HUES6 (cell line): ENCODE results near the gene UROS.

Source experiments
- H3K27ac ChIP-seq: 2 replicates; pipeline ENCODE4 v1.7.0; 2013; ENCODE audit warnings: low read depth, mild to moderate bottlenecking, low read length, inconsistent platforms
- H3K27me3 ChIP-seq: 2 replicates; pipeline ENCODE4 v1.6.1; 2013; ENCODE audit warnings: low read length; ENCODE audit not compliant: control insufficient read depth, insufficient read depth
- H3K36me3 ChIP-seq: 2 replicates; pipeline ENCODE4 v1.6.1; 2013; ENCODE audit warnings: low read length; ENCODE audit not compliant: control insufficient read depth, insufficient read depth
- H3K4me1 ChIP-seq: 2 replicates; pipeline ENCODE4 v1.6.1; 2013; ENCODE audit warnings: low read length; ENCODE audit not compliant: control insufficient read depth, insufficient read depth
- H3K4me3 ChIP-seq: 2 replicates; pipeline ENCODE4 v1.5.1; 2013; ENCODE audit warnings: low read depth, low read length
- H3K9ac ChIP-seq: one replicate; pipeline ENCODE4 v1.6.1; 2013; ENCODE audit warnings: mild to moderate bottlenecking, low read length
- H3K9me3 ChIP-seq: 2 replicates; pipeline ENCODE4 v1.6.1; 2013; ENCODE audit warnings: low read depth, low read length; ENCODE audit not compliant: control insufficient read depth, insufficient read depth

The UROS gene

GRCh38 chr10:125757742-125758141 lies 65.3 kb downstream of the UROS start:
- H3K36me3 ChIP-seq: peaks cover 89% of the 10 kb centered on the region

GRCh38 chr10:125756853-125757487 lies 66.1 kb downstream of the UROS start:
- no peak overlapping the region for H3K27ac ChIP-seq
- peaks cover 88% of the 10 kb centered on the region for H3K36me3 ChIP-seq
- no peaks in the 10 kb centered on the region for H3K27me3 ChIP-seq
- no peak overlapping the region for H3K9ac ChIP-seq
- peaks cover 3% of the 10 kb centered on the region; the same call in 1 of the 2 replicates for H3K4me1 ChIP-seq
- no peak overlapping the region for H3K4me3 ChIP-seq
- H3K9me3 ChIP-seq: no peaks in the 10 kb centered on the region

More at GRCh38 chr10:125757742-125758141, 65.3 kb downstream of the UROS start:
- no peaks in the 10 kb centered on the region for H3K9me3 ChIP-seq
- H3K9ac ChIP-seq: no peak overlapping the region
- no peak overlapping the region for H3K4me3 ChIP-seq
- peaks cover 9% of the 10 kb centered on the region; the same call in 1 of the 2 replicates for H3K4me1 ChIP-seq
- no peaks in the 10 kb centered on the region for H3K27me3 ChIP-seq
- H3K27ac ChIP-seq: no peak overlapping the region

- H3K27ac ChIP-seq: no peak overlapping the region
- H3K27me3 ChIP-seq: no peaks in the 10 kb centered on the region
- no peaks in the 10 kb centered on the region for H3K9me3 ChIP-seq
- no peak overlapping the region for H3K4me3 ChIP-seq
- H3K4me1 ChIP-seq: no peaks in the 10 kb centered on the region
- H3K36me3 ChIP-seq: peaks cover 88% of the 10 kb centered on the region
- no peak overlapping the region for H3K9ac ChIP-seq
These were observed 66.9 kb downstream of the UROS start for GRCh38 chr10:125756196-125756595.

GRCh38 chr10:125747417-125747816 lies 75.6 kb downstream of the UROS start:
- H3K36me3 ChIP-seq: peaks cover 97% of the 10 kb centered on the region
- H3K4me1 ChIP-seq: no peaks in the 10 kb centered on the region

GRCh38 chr10:125744909-125745308 lies 78.1 kb downstream of the UROS start:
- no peak overlapping the region for H3K9ac ChIP-seq
- H3K9me3 ChIP-seq: no peaks in the 10 kb centered on the region
- H3K4me1 ChIP-seq: no peaks in the 10 kb centered on the region
- H3K27ac ChIP-seq: no peak overlapping the region
- H3K27me3 ChIP-seq: no peaks in the 10 kb centered on the region
- H3K4me3 ChIP-seq: no peak overlapping the region
- H3K36me3 ChIP-seq: peaks cover 96% of the 10 kb centered on the region

More at GRCh38 chr10:125747417-125747816, 75.6 kb downstream of the UROS start:
- no peak overlapping the region for H3K4me3 ChIP-seq
- no peak overlapping the region for H3K9ac ChIP-seq
- H3K27ac ChIP-seq: no peak overlapping the region
- no peaks in the 10 kb centered on the region for H3K27me3 ChIP-seq
- no peaks in the 10 kb centered on the region for H3K9me3 ChIP-seq

- H3K9me3 ChIP-seq: no peaks in the 10 kb centered on the region
- no peaks in the 10 kb centered on the region for H3K27me3 ChIP-seq
- H3K4me3 ChIP-seq: no peak overlapping the region
- H3K9ac ChIP-seq: no peak overlapping the region
- no peaks in the 10 kb centered on the region for H3K4me1 ChIP-seq
- no peak overlapping the region for H3K27ac ChIP-seq
- H3K36me3 ChIP-seq: peaks cover 96% of the 10 kb centered on the region
These were observed 80.6 kb downstream of the UROS start for GRCh38 chr10:125742465-125742864.

- Histone ChIP-seq H3K36me3 (peaks cover 98% of the 10 kb centered on the region), H3K9me3 (no peaks in the 10 kb centered on the region), H3K27me3 (no peaks in the 10 kb centered on the region), H3K9ac (no peak overlapping the region), H3K4me3 (no peak overlapping the region), H3K27ac (no peak overlapping the region), H3K4me1 (no peaks in the 10 kb centered on the region)
These were observed 82.9 kb downstream of the UROS start for GRCh38 chr10:125739994-125740679.
